Parathyroid adenoma (tissue), 2 donors: ENCODE results near the gene FCHSD1.
A peak's percentile ranks its signal among the peaks of the same experiment; 100 is the strongest.

Source experiments
- H2AFZ ChIP-seq: fragments of 300-600 bp; sonication (generic); one replicate; pipeline ENCODE4 v1.7.0; 2017; ENCODE audit warnings: antibody characterized with exemption, mild to moderate bottlenecking
- H3K27ac ChIP-seq: fragments of 300-600 bp; sonication (generic); one replicate; pipeline ENCODE4 v1.7.0; 2017
- H3K27me3 ChIP-seq: fragments of 300-600 bp; sonication (generic); one replicate; pipeline ENCODE4 v1.7.0; 2017; ENCODE audit warnings: low read length; ENCODE audit not compliant: control insufficient read depth, insufficient read depth
- H3K36me3 ChIP-seq: fragments of 300-600 bp; sonication (generic); one replicate; pipeline ENCODE4 v1.7.0; 2017; ENCODE audit warnings: low read length; ENCODE audit not compliant: control insufficient read depth, insufficient read depth
- H3K4me1 ChIP-seq: fragments of 300-600 bp; sonication (generic); one replicate; pipeline ENCODE4 v1.7.0; 2017; ENCODE audit warnings: control low read depth
- H3K4me2 ChIP-seq: fragments of 300-600 bp; sonication (generic); one replicate; pipeline ENCODE4 v1.7.0; 2017; ENCODE audit warnings: low read length
- H3K4me3 ChIP-seq: fragments of 300-600 bp; sonication (generic); one replicate; pipeline ENCODE4 v1.7.0; 2017; ENCODE audit warnings: low read depth, low read length
- H3K79me2 ChIP-seq: fragments of 300-600 bp; sonication (generic); one replicate; pipeline ENCODE4 v1.7.0; 2017; ENCODE audit warnings: control low read depth
- H3K9ac ChIP-seq: fragments of 300-600 bp; sonication (generic); one replicate; pipeline ENCODE4 v1.7.0; 2017; ENCODE audit warnings: mild to moderate bottlenecking
- H3K9me3 ChIP-seq: fragments of 300-600 bp; sonication (generic); one replicate; pipeline ENCODE4 v1.7.0; 2017; ENCODE audit warnings: low read length; ENCODE audit not compliant: control insufficient read depth
- CTCF ChIP-seq: fragments of 300-600 bp; sonication (generic); IDR thresholded peaks from one replicate; pipeline ENCODE4 v1.7.0; 2017; ENCODE audit warnings: antibody characterized with exemption, mild to moderate bottlenecking
- donor health status: primary hyperparathyroidism.

The FCHSD1 gene

GRCh38 chr5:141641634-141642267 is 9.5 kb downstream of the FCHSD1 start:
- no peak overlapping the region for H2AFZ ChIP-seq
- H3K36me3 ChIP-seq, result no peaks in the 10 kb centered on the region
- TF ChIP-seq CTCF, result no peak
- H3K79me2 ChIP-seq, result no peaks in the 10 kb centered on the region
- no peaks in the 10 kb centered on the region for H3K4me1 ChIP-seq
- H3K27me3 ChIP-seq, result no peaks in the 10 kb centered on the region
- no peak overlapping the region for H3K4me2 ChIP-seq
- no peak overlapping the region for H3K4me3 ChIP-seq
- H3K27ac ChIP-seq, result no peak overlapping the region
- no peaks in the 10 kb centered on the region for H3K9me3 ChIP-seq
- H3K9ac ChIP-seq, result no peak overlapping the region

GRCh38 chr5:141640698-141641097 is 10.5 kb downstream of the FCHSD1 start:
- H3K9me3 ChIP-seq, result no peaks in the 10 kb centered on the region
- no peaks in the 10 kb centered on the region for H3K27me3 ChIP-seq
- peaks cover 2% of the 10 kb centered on the region for H3K4me1 ChIP-seq
- H3K9ac ChIP-seq, result no peak overlapping the region
- TF ChIP-seq CTCF, result no peak
- H2AFZ ChIP-seq, result no peak overlapping the region
- H3K4me2 ChIP-seq, result no peak overlapping the region
- H3K4me3 ChIP-seq, result no peak overlapping the region
- H3K79me2 ChIP-seq, result peaks cover 9% of the 10 kb centered on the region
- no peaks in the 10 kb centered on the region for H3K36me3 ChIP-seq
- no peak overlapping the region for H3K27ac ChIP-seq

DNA sequence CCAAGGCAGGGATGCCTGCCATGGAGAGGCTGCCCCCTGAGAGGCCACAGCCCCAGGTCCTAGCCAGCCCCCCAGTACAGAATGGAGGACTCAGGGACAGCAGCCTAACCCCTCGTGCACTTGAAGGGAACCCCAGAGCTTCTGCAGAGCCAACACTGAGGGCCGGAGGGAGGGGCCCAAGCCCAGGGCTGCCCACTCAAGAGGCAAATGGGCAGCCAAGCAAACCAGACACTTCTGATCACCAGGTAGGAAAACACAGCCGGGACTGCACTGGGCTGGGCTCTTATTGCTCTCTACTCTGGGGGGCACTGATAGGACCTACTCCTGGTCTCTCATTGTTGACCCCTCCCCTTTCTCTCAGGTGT is 11.2 kb downstream of the FCHSD1 start:
- H3K79me2 ChIP-seq, result peaks cover 12% of the 10 kb centered on the region
- H3K27ac ChIP-seq, result no peak overlapping the region
- TF ChIP-seq CTCF, result no peak
- H3K9me3 ChIP-seq, result no peaks in the 10 kb centered on the region
- peaks cover 3% of the 10 kb centered on the region for H3K4me1 ChIP-seq
- no peaks in the 10 kb centered on the region for H3K27me3 ChIP-seq
- no peak overlapping the region for H3K9ac ChIP-seq
- no peak overlapping the region for H2AFZ ChIP-seq
- H3K4me2 ChIP-seq, result no peak overlapping the region
- no peaks in the 10 kb centered on the region for H3K36me3 ChIP-seq
- H3K4me3 ChIP-seq, result no peak overlapping the region

GRCh38 chr5:141639357-141640050 is 11.7 kb downstream of the FCHSD1 start:
- Histone ChIP-seq H3K4me1 (peaks cover 6% of the 10 kb centered on the region), H3K36me3 (no peaks in the 10 kb centered on the region), H3K9me3 (no peaks in the 10 kb centered on the region), H3K4me2 (no peak overlapping the region), H3K79me2 (peaks cover 17% of the 10 kb centered on the region), H2AFZ (no peak overlapping the region), H3K27ac (peak overlapping the region; percentile 91), H3K4me3 (no peak overlapping the region), H3K9ac (no peak overlapping the region), H3K27me3 (no peaks in the 10 kb centered on the region)
- TF ChIP-seq CTCF, result no peak

- Histone ChIP-seq H3K4me3 (no peak overlapping the region), H3K27ac (peak overlapping the region; percentile 91), H3K79me2 (peaks cover 19% of the 10 kb centered on the region), H3K4me2 (no peak overlapping the region), H3K9ac (no peak overlapping the region), H3K4me1 (peaks cover 6% of the 10 kb centered on the region), H2AFZ (no peak overlapping the region), H3K36me3 (no peaks in the 10 kb centered on the region), H3K9me3 (no peaks in the 10 kb centered on the region), H3K27me3 (no peaks in the 10 kb centered on the region)
- no peak for TF ChIP-seq CTCF
Observed at GRCh38 chr5:141638771-141639170, 12.4 kb downstream of the FCHSD1 start.
